Dedifferentiated amniotic fluid mesenchymal stem cell (primary cell): Measurements from ENCODE around the gene PKNOX2.

Experiments
- DNase-seq: peaks from one replicate; pipeline ENCODE4 v3.0.0-alpha.2; 2016; ENCODE audit errors: extremely low spot score

PKNOX2 gene

GRCh38 chr11:125364121-125364826 is 199.7 kb downstream of the PKNOX2 start:
- no peak for DNase-seq

- no peak for DNase-seq
These were observed 200.8 kb downstream of the PKNOX2 start for GRCh38 chr11:125365196-125365931.

- no peak for DNase-seq
These were observed 203.2 kb downstream of the PKNOX2 start for GRCh38 chr11:125367710-125368109.

GRCh38 chr11:125368757-125369156 is 204.2 kb downstream of the PKNOX2 start:
- DNase-seq: no peak

- DNase-seq: no peak
These were observed 205.3 kb downstream of the PKNOX2 start for GRCh38 chr11:125369808-125370207.

GRCh38 chr11:125370561-125371389 is 206.2 kb downstream of the PKNOX2 start:
- no peak for DNase-seq

GRCh38 chr11:125371431-125371935 is 206.9 kb downstream of the PKNOX2 start:
- no peak for DNase-seq

- DNase-seq: no peak
These were observed 207.5 kb downstream of the PKNOX2 start for GRCh38 chr11:125372088-125372487.

GRCh38 chr11:125372911-125373310 is 208.4 kb downstream of the PKNOX2 start:
- DNase-seq: no peak

- DNase-seq: no peak
These were observed 209.2 kb downstream of the PKNOX2 start for GRCh38 chr11:125373426-125374391.

- DNase-seq: no peak
These were observed 209.8 kb downstream of the PKNOX2 start for GRCh38 chr11:125374398-125374797.

- DNase-seq: no peak
These were observed 210.6 kb downstream of the PKNOX2 start for GRCh38 chr11:125375146-125375545.

- no peak for DNase-seq
These were observed 211.6 kb downstream of the PKNOX2 start for GRCh38 chr11:125376117-125376516.

- no peak for DNase-seq
These were observed 212.3 kb downstream of the PKNOX2 start for GRCh38 chr11:125376856-125377255.

GRCh38 chr11:125378083-125378482 is 213.5 kb downstream of the PKNOX2 start:
- DNase-seq: no peak

GRCh38 chr11:125378571-125378970 is 214.0 kb downstream of the PKNOX2 start:
- DNase-seq: no peak

GRCh38 chr11:125379565-125379964 is 215.0 kb downstream of the PKNOX2 start:
- DNase-seq: no peak

- no peak for DNase-seq
These were observed 215.4 kb downstream of the PKNOX2 start for GRCh38 chr11:125379981-125380380.

- DNase-seq: no peak
These were observed 216.3 kb downstream of the PKNOX2 start for GRCh38 chr11:125380756-125381445.

- DNase-seq: no peak
These were observed 217.0 kb downstream of the PKNOX2 start for GRCh38 chr11:125381499-125382044.
